HCT116 (cell line): ENCODE measurements around the gene SEMA5A. TPM values are rescaled to one million over a fixed set of nuclear protein-coding genes. Genes with fewer than 3 reads are reported as not detected.

Experiments used
- ATAC-seq: fragments of 200-7000 bp; cut with Tn5 transposase; 2 replicates; pipeline ENCODE4 v1.9.1; 2020; ENCODE audit warnings: mild to moderate bottlenecking, moderate library complexity
- BruUV-seq: library from RNA; stranded (reverse); fragments of 400-500 nt; replicated peaks from 2 replicates; lab custom pipeline; 2021; lab: Mats Ljungman, UMichigan
- CTCF ChIA-PET: fragments of 300-600 bp; sonication (Branson Sonifier 250); formaldehyde crosslinking; loops from one replicate; lab custom pipeline; 2021; ENCODE audit warnings: antibody characterized with exemption; lab: Charles Lee
- POLR2A ChIA-PET: fragments of 300-600, 350-600 bp; sonication (Branson Sonifier 250); formaldehyde crosslinking; loops from one replicate; lab custom pipeline; 2021; ENCODE audit warnings: antibody characterized with exemption; lab: Charles Lee
- RAD21 ChIA-PET, 2 experiments: fragments of 300-600 bp; sonication (Branson Sonifier 250); formaldehyde crosslinking; loops; one replicate each; lab custom pipeline; 2023; ENCODE audit warnings: low total read pairs in 2 of 2; ENCODE audit not compliant: uncharacterized antibody in 2 of 2, unreplicated experiment in 2 of 2, low non-redundant PET in 1 of 2; lab: Charles Lee
- DNase-seq: peaks from one replicate; pipeline ENCODE4 v3.0.0-alpha.2; 2010; ENCODE audit warnings: low read depth, low spot score
- H2AFZ ChIP-seq: fragments of 200-600 bp; shearing (Covaris generic), sonication (generic); 2 replicates; pipeline ENCODE4 v1.6.1; 2017; ENCODE audit warnings: low read depth, mixed run types, mixed read lengths, antibody characterized with exemption, low read length; ENCODE audit not compliant: poor library complexity, severe bottlenecking
- H3K27ac ChIP-seq: 2 replicates; pipeline ENCODE4 v1.5.1; 2012; ENCODE audit warnings: low read depth, low read length
- H3K27me3 ChIP-seq: fragments of 200-600 bp; sonication (generic); 2 replicates; pipeline ENCODE4 v1.6.1; 2016; ENCODE audit warnings: mixed run types, low read length, mixed read lengths; ENCODE audit not compliant: insufficient read depth
- H3K36me3 ChIP-seq, 2 experiments: fragments of 200-500 bp in 1 of 2; fragments of 200-600 bp in 1 of 2; sonication (Bioruptor generic) in 1 of 2; sonication (generic) in 1 of 2; 2 replicates each; pipeline versions ENCODE4 v1.5.1 to v1.6.1; 2014 to 2016; ENCODE audit warnings: low read length in 2 of 2, inconsistent platforms in 1 of 2, mixed read lengths in 1 of 2, mixed run types in 1 of 2; ENCODE audit not compliant: insufficient read depth in 2 of 2, control insufficient read depth in 1 of 2
- H3K4me1 ChIP-seq, 2 experiments: fragments of 200-600 bp in 1 of 2; sonication (generic) in 1 of 2; 2 replicates each; pipeline versions ENCODE4 v1.5.1 to v1.6.1; 2012 to 2017; ENCODE audit warnings: low read length in 2 of 2, inconsistent platforms in 1 of 2, mild to moderate bottlenecking in 1 of 2, mixed read lengths in 1 of 2, mixed run types in 1 of 2, moderate library complexity in 1 of 2; ENCODE audit not compliant: insufficient read depth in 2 of 2, control insufficient read depth in 1 of 2
- H3K4me2 ChIP-seq: fragments of 200-600 bp; sonication (generic); 2 replicates; pipeline ENCODE4 v1.6.1; 2017; ENCODE audit warnings: mixed run types, low read length, mixed read lengths
- H3K4me3 ChIP-seq, 2 experiments: fragments of 200-600 bp in 1 of 2; sonication (generic) in 1 of 2; replicated peaks in 1 of 2; 2 replicates each; pipeline ENCODE4 v1.5.1; 2011 to 2016; ENCODE audit warnings: low read length in 2 of 2, control low read depth in 1 of 2, low read depth in 1 of 2, mild to moderate bottlenecking in 1 of 2, mixed read lengths in 1 of 2, mixed run types in 1 of 2
- H3K79me2 ChIP-seq: fragments of 200-600 bp; sonication (generic); 2 replicates; pipeline ENCODE4 v1.6.1; 2017; ENCODE audit warnings: mild to moderate bottlenecking, mixed run types, low read length, moderate library complexity, mixed read lengths; ENCODE audit not compliant: insufficient read depth
- H3K9ac ChIP-seq: fragments of 200-600 bp; sonication (generic); 2 replicates; pipeline ENCODE4 v1.6.1; 2016; ENCODE audit warnings: low read length, mixed read lengths
- H3K9me2 ChIP-seq: fragments of 200-600 bp; sonication (generic), shearing (Covaris generic); 2 replicates; pipeline ENCODE4 v1.6.1; 2017; ENCODE audit warnings: mixed run types, mild to moderate bottlenecking, moderate library complexity; ENCODE audit not compliant: insufficient read depth
- H3K9me3 ChIP-seq, 2 experiments: fragments of 200-500 bp in 1 of 2; fragments of 200-600 bp in 1 of 2; sonication (Bioruptor generic) in 1 of 2; sonication (generic) in 1 of 2; 2 replicates each; pipeline ENCODE4 v1.6.1; 2014 to 2017; ENCODE audit warnings: low read length in 2 of 2, mixed read lengths in 2 of 2, inconsistent platforms in 1 of 2, low read depth in 1 of 2, mild to moderate bottlenecking in 1 of 2, mixed run types in 1 of 2, moderate library complexity in 1 of 2; ENCODE audit not compliant: control insufficient read depth in 1 of 2, insufficient read depth in 1 of 2
- H4K20me1 ChIP-seq: fragments of 200-600 bp; sonication (generic), shearing (Covaris generic); 2 replicates; pipeline ENCODE4 v1.6.1; 2017; ENCODE audit warnings: mixed run types, mild to moderate bottlenecking, moderate library complexity; ENCODE audit not compliant: insufficient read depth
- CTCF ChIP-seq, 3 experiments: fragments of 200-600 bp in 1 of 3; sonication (generic) in 1 of 3; IDR thresholded peaks in 2 of 3; conservative IDR thresholded peaks in 1 of 3; 2 replicates each; pipeline ENCODE4 v1.5.1; 2012 to 2017; ENCODE audit warnings: low read depth in 2 of 3, low read length in 2 of 3, antibody characterized with exemption in 1 of 3, borderline replicate concordance in 1 of 3, control low read depth in 1 of 3, mild to moderate bottlenecking in 1 of 3, mixed read lengths in 1 of 3, mixed run types in 1 of 3, moderate library complexity in 1 of 3; ENCODE audit not compliant: insufficient read depth in 1 of 3
- ELF1 ChIP-seq: IDR thresholded peaks from 2 replicates; pipeline ENCODE4 v1.6.1; 2012; ENCODE audit warnings: low read depth, borderline replicate concordance
- EZH2 ChIP-seq: fragments of 200-600 bp; sonication (generic); IDR thresholded peaks from 2 replicates; pipeline ENCODE4 v1.6.1; 2017; ENCODE audit warnings: antibody characterized with exemption, mixed run types
- YY1 ChIP-seq: IDR thresholded peaks from 2 replicates; pipeline ENCODE4 v1.6.1; 2011; ENCODE audit warnings: low read length, low read depth, moderate library complexity, mild to moderate bottlenecking; ENCODE audit not compliant: insufficient replicate concordance; ENCODE audit errors: extremely low read depth
- ZNF274 ChIP-seq: fragments of 200-500 bp; sonication (Bioruptor generic); IDR thresholded peaks from 2 replicates; pipeline ENCODE4 v1.6.1; 2014; ENCODE audit warnings: mild to moderate bottlenecking, low read depth, low read length, inconsistent platforms
- intact Hi-C: fragments of 100-400 bp; cut with micrococcal nuclease; formaldehyde crosslinking; loops from 2 replicates; pipeline ENCODE4 v1.10.0; 2022
- total RNA-seq: library from RNA; stranded (reverse); gene quantifications from one replicate; pipeline ENCODE4 v1.2.1, GENCODE V29; 2021; ENCODE audit not compliant: unreplicated experiment

Gene SEMA5A
- total RNA-seq, 1 experiment from 2014 or later = 0.02 TPM

GRCh38 chr5:9156282-9156681, 389.6 kb downstream of the SEMA5A start:
- no peak overlapping the region for H3K4me2 ChIP-seq
- H3K9me3 ChIP-seq = peaks cover 6 to 12% of the 10 kb centered on the region in 2 experiments; a peak in 2 of 4 replicates
- DNase-seq = no peak
- H3K9ac ChIP-seq = no peak overlapping the region
- H3K27ac ChIP-seq = no peak overlapping the region
- ChIA-PET CTCF (no interaction called here), RAD21 (no interaction called here), POLR2A (no interaction called here)
- H3K79me2 ChIP-seq = no peaks in the 10 kb centered on the region
- no peak overlapping the region for H3K4me3 ChIP-seq
- intact Hi-C loops = no loop called here
- no peak for ATAC-seq
- no TSS peak for BruUV-seq
- TF ChIP-seq EZH2 (no peak), ELF1 (no peak), CTCF (IDR thresholded peaks at IDR 0.05 in 2 of 3, conservative IDR thresholded peaks at IDR 0.05 in 1 of 3; ENCODE audit: borderline replicate concordance in 1 of 3, insufficient read depth in 1 of 3, low read depth in 2 of 3, low read length in 2 of 3) (no peak)
- no peaks in the 10 kb centered on the region for H3K36me3 ChIP-seq
- H2AFZ ChIP-seq = no peak overlapping the region
- H3K27me3 ChIP-seq = no peaks in the 10 kb centered on the region
- H3K9me2 ChIP-seq = no peaks in the 10 kb centered on the region
- no peaks in the 10 kb centered on the region for H3K4me1 ChIP-seq
- no peaks in the 10 kb centered on the region for H4K20me1 ChIP-seq

DNA sequence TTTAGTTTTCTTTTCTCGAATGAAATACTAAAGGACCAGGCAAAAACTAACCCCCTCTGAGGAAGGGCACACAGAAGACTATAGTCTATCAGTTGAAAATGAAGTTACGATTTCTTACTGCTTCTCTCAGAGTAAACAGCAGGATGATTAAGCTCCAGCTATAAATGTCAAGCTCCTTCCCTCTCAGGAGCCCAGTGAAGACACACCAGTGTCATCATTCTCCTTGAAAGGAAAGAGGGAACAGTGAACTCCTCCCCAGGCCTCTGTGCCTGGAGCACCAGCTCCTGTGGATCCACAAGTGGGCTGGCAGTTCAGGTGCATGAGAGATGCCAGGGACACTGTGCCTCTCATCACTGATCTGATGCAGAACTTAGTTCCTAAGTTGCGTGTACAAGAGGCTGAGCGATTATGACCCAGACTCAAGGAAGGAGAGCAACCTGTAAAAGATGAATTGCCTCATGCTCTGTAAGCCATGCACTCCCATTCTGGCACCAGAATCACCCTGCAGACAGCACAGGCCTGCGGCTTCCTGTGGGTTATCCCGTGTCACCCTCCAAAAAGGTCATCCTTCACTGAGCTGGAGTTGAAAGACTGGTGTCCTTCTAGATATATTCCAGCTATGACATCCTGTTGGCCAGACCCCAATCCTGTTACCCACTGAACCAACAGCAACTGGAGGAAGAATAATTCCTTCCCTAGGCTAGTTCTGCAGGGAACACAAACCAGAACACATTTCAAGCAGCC, 394.0 kb downstream of the SEMA5A start:
- no peaks in the 10 kb centered on the region for H3K4me1 ChIP-seq
- intact Hi-C loops = no loop called here
- H3K36me3 ChIP-seq = no peaks in the 10 kb centered on the region
- H3K9ac ChIP-seq = no peak overlapping the region
- no peak overlapping the region for H3K4me3 ChIP-seq
- H4K20me1 ChIP-seq = no peaks in the 10 kb centered on the region
- ChIA-PET POLR2A (no interaction called here), CTCF (no interaction called here), RAD21 (no interaction called here)
- ATAC-seq = no peak
- no peaks in the 10 kb centered on the region for H3K27me3 ChIP-seq
- no TSS peak for BruUV-seq
- H3K9me3 ChIP-seq = peaks cover 6 to 15% of the 10 kb centered on the region in 2 experiments; a peak in 2 of 4 replicates
- H3K79me2 ChIP-seq = no peaks in the 10 kb centered on the region
- DNase-seq = no peak
- H3K4me2 ChIP-seq = no peak overlapping the region
- TF ChIP-seq ZNF274 (no peak), ELF1 (no peak), YY1 (no peak)
- H2AFZ ChIP-seq = no peak overlapping the region
- H3K27ac ChIP-seq = no peak overlapping the region
- no peaks in the 10 kb centered on the region for H3K9me2 ChIP-seq
